K562 (cell line): ENCODE measurements around the gene ZNF32. TPM values are rescaled to one million over a fixed set of nuclear protein-coding genes. Genes with fewer than 3 reads are reported as not detected.

Experiments used
- ATAC-seq: fragments of 200-7000 bp; cut with Tn5 transposase; 3 replicates; pipeline ENCODE4 v1.9.1; 2020; ENCODE audit warnings: moderate library complexity
- BruUV-seq: library from RNA; stranded (reverse); fragments of 400-500 nt; replicated peaks from 2 replicates; lab custom pipeline; 2021; lab: Mats Ljungman, UMichigan
- CTCF ChIA-PET: fragments of 300-600 bp; formaldehyde crosslinking; extraction: SDS; loops from one replicate; lab custom pipeline; 2021; ENCODE audit warnings: low intra/inter-chr PET ratio; lab: Yijun Ruan, JAX
- POLR2A ChIA-PET: fragments of 300-600, 350-650 bp; sonication (Branson Sonifier 250); formaldehyde crosslinking; extraction: SDS; loops from one replicate; lab custom pipeline; 2021; ENCODE audit warnings: antibody characterized with exemption, inconsistent platforms; lab: Yijun Ruan, JAX
- DNase-seq, 4 experiments: peaks; one replicate each; pipeline versions ENCODE4 v3.0.0 to v3.0.0-alpha.2; 2011 to 2018; ENCODE audit warnings: low spot score in 3 of 4, mixed read lengths in 3 of 4; ENCODE audit errors: extremely low read depth in 1 of 4
- FAIRE-seq: peaks from 2 replicates; lab custom pipeline; 2011; peaks lifted over from hg19 to GRCh38; lab: Jason Lieb, UNC
- H2AFZ ChIP-seq: 2 replicates; pipeline ENCODE4 v1.6.0; 2011; ENCODE audit warnings: low read depth, low read length, control low read depth, inconsistent platforms
- H3K27ac ChIP-seq: fragments of 200-600 bp; 3 replicates; pipeline ENCODE4 v1.8.0; 2011; ENCODE audit warnings: low read depth, mild to moderate bottlenecking, control low read depth, inconsistent platforms, low read length, moderate library complexity, mixed read lengths; ENCODE audit errors: extremely low read depth
- H3K27me3 ChIP-seq, 2 experiments: fragments of 300-600 bp in 1 of 2; 2 replicates in 1 of 2; 3 replicates in 1 of 2; pipeline versions ENCODE4 v1.6.0 to v1.8.0; 2011; ENCODE audit warnings: inconsistent platforms in 2 of 2, low read length in 2 of 2, mild to moderate bottlenecking in 1 of 2, mixed read lengths in 1 of 2, moderate library complexity in 1 of 2; ENCODE audit not compliant: control insufficient read depth in 2 of 2, insufficient read depth in 2 of 2
- H3K36me3 ChIP-seq: fragments of 300-600 bp; 3 replicates; pipeline ENCODE4 v1.8.0; 2011; ENCODE audit warnings: mild to moderate bottlenecking, low read length, inconsistent platforms; ENCODE audit not compliant: control insufficient read depth, insufficient read depth
- H3K4me1 ChIP-seq, 2 experiments: fragments of 200-600 bp in 1 of 2; replicated peaks in 1 of 2; 2 replicates in 1 of 2; 3 replicates in 1 of 2; pipeline versions ENCODE4 v1.5.1 to v1.8.0; 2011; ENCODE audit warnings: inconsistent platforms in 2 of 2, low read length in 2 of 2, mild to moderate bottlenecking in 1 of 2, mixed read lengths in 1 of 2, moderate library complexity in 1 of 2; ENCODE audit not compliant: control insufficient read depth in 2 of 2, insufficient read depth in 2 of 2
- H3K4me2 ChIP-seq: 2 replicates; pipeline ENCODE4 v1.6.1; 2011; ENCODE audit warnings: low read length, control low read depth, inconsistent platforms, mixed read lengths; ENCODE audit not compliant: insufficient read depth
- H3K4me3 ChIP-seq: fragments of 200-600 bp; sonication (generic), shearing (Covaris generic); 2 replicates; pipeline ENCODE4 v1.5.1; 2016; ENCODE audit warnings: control low read depth, inconsistent platforms
- H3K79me2 ChIP-seq: fragments of 200-600 bp; 3 replicates; pipeline ENCODE4 v1.8.0; 2011; ENCODE audit warnings: low read length, inconsistent platforms; ENCODE audit not compliant: control insufficient read depth, insufficient read depth
- H3K9ac ChIP-seq, 2 experiments: 2 replicates each; pipeline versions ENCODE4 v1.6.0 to v1.6.1; 2011; ENCODE audit warnings: low read depth in 2 of 2, low read length in 2 of 2, control low read depth in 1 of 2, inconsistent platforms in 1 of 2, mild to moderate bottlenecking in 1 of 2, mixed read lengths in 1 of 2; ENCODE audit not compliant: insufficient read depth in 1 of 2
- H3K9me1 ChIP-seq: one replicate; pipeline ENCODE4 v1.6.0; 2011; ENCODE audit warnings: inconsistent platforms, mild to moderate bottlenecking, low read length, moderate library complexity; ENCODE audit not compliant: control insufficient read depth, insufficient read depth
- H3K9me3 ChIP-seq: replicated peaks from 2 replicates; pipeline ENCODE4 v1.5.1; 2011; ENCODE audit warnings: low read depth, low read length, inconsistent platforms; ENCODE audit not compliant: control insufficient read depth, insufficient read depth
- H4K20me1 ChIP-seq: replicated peaks from 2 replicates; pipeline ENCODE4 v1.6.1; 2011; ENCODE audit warnings: low read length, inconsistent platforms, mixed read lengths; ENCODE audit not compliant: control insufficient read depth, insufficient read depth
- GATA2 ChIP-seq: sonication (generic); formaldehyde crosslinking; IDR thresholded peaks from 2 replicates; pipeline ENCODE4 v1.4.0; 2020; ENCODE audit warnings: mild to moderate bottlenecking, missing genetic modification reagents
- MYBL2 ChIP-seq, 2 experiments: fragments of 450-650 bp in 1 of 2; sonication (generic) in 1 of 2; formaldehyde crosslinking in 1 of 2; IDR thresholded peaks; 2 replicates each; pipeline versions ENCODE4 v1.6.1 to v1.8.1; 2017 to 2022; ENCODE audit warnings: borderline replicate concordance in 1 of 2, inconsistent platforms in 1 of 2, low read depth in 1 of 2, mild to moderate bottlenecking in 1 of 2, missing genetic modification reagents in 1 of 2, moderate library complexity in 1 of 2
- NFATC3 ChIP-seq: fragments of 450-650 bp; IDR thresholded peaks from 2 replicates; pipeline ENCODE4 v1.6.1; 2017; ENCODE audit warnings: mild to moderate bottlenecking
- NFIC ChIP-seq: fragments of 450-650 bp; IDR thresholded peaks from 2 replicates; pipeline ENCODE4 v1.6.1; 2017; ENCODE audit warnings: mild to moderate bottlenecking, inconsistent platforms
- NR2F6 ChIP-seq: fragments of 450-650 bp; formaldehyde crosslinking; IDR thresholded peaks from 2 replicates; pipeline ENCODE4 v1.4.0; 2020; ENCODE audit warnings: mild to moderate bottlenecking
- NR3C1 ChIP-seq: sonication (generic); formaldehyde crosslinking; IDR thresholded peaks from 2 replicates; pipeline ENCODE4 v1.8.1; 2022; ENCODE audit warnings: missing genetic modification reagents
- ZFP30 ChIP-seq: fragments of 250-450 bp; sonication (Bioruptor Pico); IDR thresholded peaks from 2 replicates; pipeline ENCODE4 v1.8.0; 2022; ENCODE audit warnings: moderate library complexity, mild to moderate bottlenecking, inconsistent platforms, borderline replicate concordance
- WGBS: fragments of 100-300 bp; shearing (Covaris generic); methylation state at CpG from one replicate; pipeline ENCODE4 v1.1.6; 2016; ENCODE audit warnings: low coverage, mixed read lengths; ENCODE audit not compliant: insufficient coverage; ENCODE audit errors: missing lambda C conversion rate; 5-methylcytosine and 5-hydroxymethylcytosine counted together
- in situ Hi-C: fragments of 300-500 bp; cut with MboI; formaldehyde crosslinking; loops from 4 replicates; pipeline ENCODE4 v1.15.0; 2018; ENCODE audit warnings: inconsistent platforms, mixed read lengths
- intact Hi-C: fragments of 100-400 bp; cut with micrococcal nuclease; formaldehyde crosslinking; loops from 2 replicates; pipeline ENCODE4 v1.14.2; 2022
- polyA plus RNA-seq, 8 experiments: library from polyadenylated mRNA; depleted of rRNA in 4 of 8; stranded (reverse) in 5 of 8; unstranded in 3 of 8; fragments of >200 nt; fragmentation: Nextera tagmentation in 2 of 8; fragmentation: Illumina TruSeq in 1 of 8; extraction: Ambion mirVana in 2 of 8; extraction: Trizol in 1 of 8; gene quantifications; 2 replicates each; pipeline versions ENCODE4 v1.2.1 to v1.2.3, GENCODE V29; 2011 to 2014; ENCODE audit warnings: inconsistent platforms in 1 of 8, missing spikeins in 1 of 8
- total RNA-seq, 7 experiments: library from RNA; depleted of rRNA in 6 of 7; stranded (reverse); fragments of >200 nt in 6 of 7; fragmentation: Illumina TruSeq in 2 of 7; extraction: Trizol in 2 of 7; gene quantifications; 2 replicates each; pipeline versions ENCODE4 v1.2.1 to v1.2.3, GENCODE V29; 2011 to 2021; ENCODE audit warnings: low replicate concordance in 1 of 7
- TF ChIP-seq, protein P1 (sequence below): fragments of 200-800 bp; sonication (Bioruptor generic); IDR thresholded peaks from 2 replicates; pipeline ENCODE4 v1.6.1; 2017; ENCODE audit warnings: missing genetic modification characterization, missing compliant biosample characterization
- TF ChIP-seq, protein P2 (sequence below): fragments of 450-650 bp; IDR thresholded peaks from 2 replicates; pipeline ENCODE4 v1.6.1; 2018; ENCODE audit not compliant: partially characterized antibody

Gene ZNF32
- total and polyA plus RNA-seq, 9 of the 15 experiments (the other 6 are each of a cell fraction or from before 2014, with no cell fraction given): 17.3 to 57.0 (median 26.3) TPM

DNA sequence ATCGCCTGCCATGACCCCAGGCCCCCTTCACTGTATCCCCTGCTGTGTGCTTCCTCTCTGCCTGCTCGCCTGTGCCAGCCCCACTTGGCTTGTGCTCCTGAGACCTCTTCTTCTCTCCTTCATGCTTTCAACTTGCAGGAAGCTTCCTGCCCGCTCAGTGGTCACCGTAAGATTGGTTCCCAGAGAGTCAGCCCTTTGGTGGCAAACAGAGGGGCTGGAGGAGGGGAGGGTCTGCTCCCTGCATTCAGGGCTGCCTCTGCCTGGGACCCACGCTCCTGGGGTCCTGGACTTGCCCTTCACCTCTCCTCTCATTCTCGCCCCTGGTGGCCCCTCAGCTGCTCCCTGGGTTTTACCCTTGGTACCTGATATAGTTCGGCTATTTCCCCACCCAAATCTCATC is 45.8 kb upstream of the ZNF32 start (continued):
- TF ChIP-seq NR3C1 (CRISPR knock-in tag) (no peak), NFIC (no peak), NFATC3 (no peak), GATA2 (CRISPR knock-in tag) (no peak), NR2F6 (no peak)
- TF ChIP-seq, protein P1, sequence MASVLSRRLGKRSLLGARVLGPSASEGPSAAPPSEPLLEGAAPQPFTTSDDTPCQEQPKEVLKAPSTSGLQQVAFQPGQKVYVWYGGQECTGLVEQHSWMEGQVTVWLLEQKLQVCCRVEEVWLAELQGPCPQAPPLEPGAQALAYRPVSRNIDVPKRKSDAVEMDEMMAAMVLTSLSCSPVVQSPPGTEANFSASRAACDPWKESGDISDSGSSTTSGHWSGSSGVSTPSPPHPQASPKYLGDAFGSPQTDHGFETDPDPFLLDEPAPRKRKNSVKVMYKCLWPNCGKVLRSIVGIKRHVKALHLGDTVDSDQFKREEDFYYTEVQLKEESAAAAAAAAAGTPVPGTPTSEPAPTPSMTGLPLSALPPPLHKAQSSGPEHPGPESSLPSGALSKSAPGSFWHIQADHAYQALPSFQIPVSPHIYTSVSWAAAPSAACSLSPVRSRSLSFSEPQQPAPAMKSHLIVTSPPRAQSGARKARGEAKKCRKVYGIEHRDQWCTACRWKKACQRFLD (CRISPR knock-in tag): no peak

DNA sequence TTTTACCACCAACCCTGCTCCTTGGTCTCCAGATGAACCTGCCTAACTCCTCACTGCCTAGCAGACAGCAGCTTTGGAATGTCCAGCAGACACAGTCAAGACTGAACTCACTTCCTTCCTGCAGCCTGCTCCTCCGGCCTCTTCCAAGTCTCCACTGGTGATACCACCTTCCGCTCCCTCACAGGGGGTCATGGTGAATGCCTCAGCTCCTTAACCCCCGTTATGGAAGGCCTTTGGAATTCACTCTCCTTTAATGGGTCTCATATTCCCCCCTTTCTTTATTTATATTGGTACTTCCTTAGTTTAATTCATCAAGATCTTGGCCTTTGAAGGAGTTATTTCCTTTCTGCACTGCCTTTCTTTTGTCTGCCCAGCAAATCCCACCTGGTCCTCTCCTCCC is 44.9 kb upstream of the ZNF32 start:
- 4% methylated on average over 3 of the region's 3 CpGs for WGBS
- Histone ChIP-seq H2AFZ (no peak overlapping the region), H3K27me3 (peaks cover 21 to 62% of the 10 kb centered on the region in 2 experiments), H3K4me1 (peaks cover 0 to 19% of the 10 kb centered on the region in 2 experiments; a peak in 2 of 5 replicates), H3K9ac (no peak overlapping the region), H3K27ac (no peak overlapping the region), H3K4me3 (no peak overlapping the region), H3K36me3 (no peaks in the 10 kb centered on the region), H3K9me1 (no peaks in the 10 kb centered on the region), H4K20me1 (no peaks in the 10 kb centered on the region; the same call in 1 of the 2 replicates), H3K79me2 (no peaks in the 10 kb centered on the region), H3K4me2 (no peak overlapping the region), H3K9me3 (no peaks in the 10 kb centered on the region; the same call in 1 of the 2 replicates)
- no peak for ATAC-seq
- in situ Hi-C loops: no loop called here
- intact Hi-C loops: loop anchor here (5.0 kb wide), 2 partner anchors 94 to 694 kb away; partner anchors contain the start of gene CXCL12
- ChIA-PET CTCF (no interaction called here), POLR2A (interaction anchor here (0.6 to 1.6 kb wide), 2 partner anchors 10 to 44 kb away, joined by 3 to 4 read pairs; no protein-coding TSS in a partner anchor)
- FAIRE-seq: peak; percentile 15
- TF ChIP-seq MYBL2 (IDR thresholded peaks at IDR 0.05; ENCODE audit: low read depth): no peak
- TF ChIP-seq MYBL2 (CRISPR knock-in tag; IDR thresholded peaks at IDR 0.05; ENCODE audit: borderline replicate concordance): no peak
- no peak for TF ChIP-seq ZFP30 (CRISPR knock-in tag)
- TF ChIP-seq, protein P2, sequence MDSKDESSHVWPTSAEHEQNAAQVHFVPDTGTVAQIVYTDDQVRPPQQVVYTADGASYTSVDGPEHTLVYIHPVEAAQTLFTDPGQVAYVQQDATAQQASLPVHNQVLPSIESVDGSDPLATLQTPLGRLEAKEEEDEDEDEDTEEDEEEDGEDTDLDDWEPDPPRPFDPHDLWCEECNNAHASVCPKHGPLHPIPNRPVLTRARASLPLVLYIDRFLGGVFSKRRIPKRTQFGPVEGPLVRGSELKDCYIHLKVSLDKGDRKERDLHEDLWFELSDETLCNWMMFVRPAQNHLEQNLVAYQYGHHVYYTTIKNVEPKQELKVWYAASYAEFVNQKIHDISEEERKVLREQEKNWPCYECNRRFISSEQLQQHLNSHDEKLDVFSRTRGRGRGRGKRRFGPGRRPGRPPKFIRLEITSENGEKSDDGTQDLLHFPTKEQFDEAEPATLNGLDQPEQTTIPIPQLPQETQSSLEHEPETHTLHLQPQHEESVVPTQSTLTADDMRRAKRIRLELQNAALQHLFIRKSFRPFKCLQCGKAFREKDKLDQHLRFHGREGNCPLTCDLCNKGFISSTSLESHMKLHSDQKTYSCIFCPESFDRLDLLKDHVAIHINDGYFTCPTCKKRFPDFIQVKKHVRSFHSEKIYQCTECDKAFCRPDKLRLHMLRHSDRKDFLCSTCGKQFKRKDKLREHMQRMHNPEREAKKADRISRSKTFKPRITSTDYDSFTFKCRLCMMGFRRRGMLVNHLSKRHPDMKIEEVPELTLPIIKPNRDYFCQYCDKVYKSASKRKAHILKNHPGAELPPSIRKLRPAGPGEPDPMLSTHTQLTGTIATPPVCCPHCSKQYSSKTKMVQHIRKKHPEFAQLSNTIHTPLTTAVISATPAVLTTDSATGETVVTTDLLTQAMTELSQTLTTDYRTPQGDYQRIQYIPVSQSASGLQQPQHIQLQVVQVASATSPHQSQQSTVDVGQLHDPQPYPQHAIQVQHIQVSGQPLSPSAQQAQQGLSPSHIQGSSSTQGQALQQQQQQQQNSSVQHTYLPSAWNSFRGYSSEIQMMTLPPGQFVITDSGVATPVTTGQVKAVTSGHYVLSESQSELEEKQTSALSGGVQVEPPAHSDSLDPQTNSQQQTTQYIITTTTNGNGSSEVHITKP: peak; percentile 38
- no peak for DNase-seq
- BruUV-seq: no TSS peak
